OCI-LY3 (cell line): ENCODE results near the gene DNMT1.

ENCODE experiments used
- H2AFZ ChIP-seq: fragments of 200-600, 300-600 bp; shearing (Covaris generic); 2 replicates; pipeline ENCODE4 v1.6.0; 2014; ENCODE audit warnings: antibody characterized with exemption, low read depth, low read length
- H3K27ac ChIP-seq: fragments of 200-600, 300-600 bp; sonication (generic); 2 replicates; pipeline ENCODE4 v1.5.1; 2014; ENCODE audit warnings: mild to moderate bottlenecking, low read length, moderate library complexity, mixed read lengths
- H3K27me3 ChIP-seq: fragments of 200-600, 300-600 bp; sonication (generic); 2 replicates; pipeline ENCODE4 v1.6.1; 2014; ENCODE audit warnings: low read depth, low read length, mixed read lengths
- H3K36me3 ChIP-seq: fragments of 200-600, 300-600 bp; sonication (generic); replicated peaks from 2 replicates; pipeline ENCODE3; 2014; ENCODE audit warnings: low read depth, low read length, mixed read lengths
- H3K4me1 ChIP-seq: fragments of 300-600, 200-600 bp; sonication (generic); 2 replicates; pipeline ENCODE4 v1.6.1; 2014; ENCODE audit warnings: low read length, mixed read lengths
- H3K4me2 ChIP-seq: fragments of 200-600, 300-600 bp; sonication (generic); 2 replicates; pipeline ENCODE4 v1.6.1; 2014; ENCODE audit warnings: low read length, mixed read lengths
- H3K4me3 ChIP-seq: fragments of 300-600, 200-600 bp; sonication (generic); 2 replicates; pipeline ENCODE4 v1.5.1; 2014; ENCODE audit warnings: antibody characterized with exemption, mild to moderate bottlenecking, low read length, moderate library complexity
- H3K79me2 ChIP-seq: fragments of 300-600, 200-600 bp; shearing (Covaris generic); 2 replicates; pipeline ENCODE4 v1.6.1; 2014; ENCODE audit warnings: mild to moderate bottlenecking, low read length, mixed read lengths
- H3K9ac ChIP-seq: fragments of 300-600, 200-600 bp; shearing (Covaris generic); 2 replicates; pipeline ENCODE4 v1.6.0; 2014; ENCODE audit warnings: mild to moderate bottlenecking, low read length, moderate library complexity
- H3K9me3 ChIP-seq: fragments of 200-600, 300-600 bp; shearing (Covaris generic); 2 replicates; pipeline ENCODE4 v1.6.1; 2014; ENCODE audit warnings: low read length, mixed read lengths; ENCODE audit not compliant: insufficient read depth
- H4K20me1 ChIP-seq: fragments of 200-600, 300-600 bp; sonication (generic); 2 replicates; pipeline ENCODE4 v1.6.1; 2016; ENCODE audit warnings: low read length, mixed read lengths; ENCODE audit not compliant: insufficient read depth
- CTCF ChIP-seq: fragments of 200-600, 300-600 bp; sonication (generic); IDR thresholded peaks from 2 replicates; pipeline ENCODE4 v1.5.1; 2014; ENCODE audit warnings: antibody characterized with exemption, low read length, low read depth
- EZH2phosphoT487 ChIP-seq: fragments of 200-600 bp; shearing (Covaris generic); IDR thresholded peaks from 2 replicates; pipeline ENCODE4 v1.6.1; 2018; ENCODE audit warnings: antibody characterized with exemption, mixed run types, low read depth

Gene DNMT1

GRCh38 chr19:10158485-10158884 is 36.3 kb downstream of the DNMT1 start:
- H3K79me2 ChIP-seq: peaks cover 4% of the 10 kb centered on the region; the same call in 1 of the 2 replicates
- H3K9ac ChIP-seq: no peak overlapping the region
- TF ChIP-seq CTCF (no peak), EZH2phosphoT487 (no peak)
- no peak overlapping the region for H3K27ac ChIP-seq
- no peaks in the 10 kb centered on the region for H3K27me3 ChIP-seq
- H3K36me3 ChIP-seq: peaks cover 84% of the 10 kb centered on the region
- H3K4me2 ChIP-seq: no peak overlapping the region
- H3K4me3 ChIP-seq: no peak overlapping the region
- no peak overlapping the region for H2AFZ ChIP-seq
- H3K4me1 ChIP-seq: no peaks in the 10 kb centered on the region
- H3K9me3 ChIP-seq: no peaks in the 10 kb centered on the region
- H4K20me1 ChIP-seq: no peaks in the 10 kb centered on the region

- Histone ChIP-seq H3K4me3 (no peak overlapping the region), H3K27ac (no peak overlapping the region), H2AFZ (no peak overlapping the region), H3K9ac (no peak overlapping the region), H3K4me1 (no peaks in the 10 kb centered on the region), H3K79me2 (peaks cover 4% of the 10 kb centered on the region; the same call in 1 of the 2 replicates), H3K36me3 (peaks cover 82% of the 10 kb centered on the region), H3K9me3 (no peaks in the 10 kb centered on the region), H4K20me1 (no peaks in the 10 kb centered on the region), H3K4me2 (no peak overlapping the region), H3K27me3 (no peaks in the 10 kb centered on the region)
- TF ChIP-seq EZH2phosphoT487: no peak
- no peak for TF ChIP-seq CTCF
These were observed 36.7 kb downstream of the DNMT1 start for GRCh38 chr19:10158071-10158470.

GRCh38 chr19:10155839-10156238 is 38.9 kb downstream of the DNMT1 start:
- no peak for TF ChIP-seq EZH2phosphoT487
- no peak for TF ChIP-seq CTCF
- no peak overlapping the region for H2AFZ ChIP-seq
- H3K36me3 ChIP-seq: peaks cover 91% of the 10 kb centered on the region
- H3K79me2 ChIP-seq: peaks cover 4% of the 10 kb centered on the region; the same call in 1 of the 2 replicates
- H3K4me1 ChIP-seq: no peaks in the 10 kb centered on the region
- H3K4me2 ChIP-seq: no peak overlapping the region
- H3K4me3 ChIP-seq: no peak overlapping the region
- H3K9me3 ChIP-seq: no peaks in the 10 kb centered on the region
- no peak overlapping the region for H3K27ac ChIP-seq
- no peaks in the 10 kb centered on the region for H3K27me3 ChIP-seq
- no peak overlapping the region for H3K9ac ChIP-seq
- no peaks in the 10 kb centered on the region for H4K20me1 ChIP-seq

GRCh38 chr19:10152100-10152499 is 42.7 kb downstream of the DNMT1 start:
- no peak overlapping the region for H3K9ac ChIP-seq
- H3K79me2 ChIP-seq: no peaks in the 10 kb centered on the region
- H3K36me3 ChIP-seq: peaks cover 81% of the 10 kb centered on the region
- H3K27me3 ChIP-seq: no peaks in the 10 kb centered on the region
- no peaks in the 10 kb centered on the region for H4K20me1 ChIP-seq
- H2AFZ ChIP-seq: no peak overlapping the region
- no peaks in the 10 kb centered on the region for H3K4me1 ChIP-seq
- no peak overlapping the region for H3K27ac ChIP-seq
- TF ChIP-seq EZH2phosphoT487 (no peak), CTCF (no peak)
- H3K4me2 ChIP-seq: no peak overlapping the region
- H3K9me3 ChIP-seq: no peaks in the 10 kb centered on the region
- H3K4me3 ChIP-seq: no peak overlapping the region
